Astrocyte (in vitro differentiated cells and primary cell): Measurements from ENCODE around the gene CD40LG. TPM values are rescaled to one million over a fixed set of nuclear protein-coding genes. Genes with fewer than 3 reads are reported as not detected.

Experiments used
- DNase-seq: peaks from one replicate; pipeline ENCODE4 v3.0.0-alpha.2; 2010; ENCODE audit warnings: low read depth
- FAIRE-seq: peaks from 2 replicates; lab custom pipeline; 2011; peaks lifted over from hg19 to GRCh38; lab: Jason Lieb, UNC
- H2AFZ ChIP-seq: 2 replicates; pipeline ENCODE4 v1.6.0; 2012; ENCODE audit warnings: low read depth, low read length, inconsistent platforms
- H3K27ac ChIP-seq: 2 replicates; pipeline ENCODE4 v1.5.1; 2011; ENCODE audit warnings: low read depth, low read length, inconsistent platforms
- H3K27me3 ChIP-seq: 2 replicates; pipeline ENCODE4 v1.6.0; 2011; ENCODE audit warnings: low read length, inconsistent platforms; ENCODE audit not compliant: insufficient read depth
- H3K36me3 ChIP-seq: 2 replicates; pipeline ENCODE4 v1.5.1; 2011; ENCODE audit warnings: low read length, inconsistent platforms; ENCODE audit not compliant: insufficient read depth
- H3K4me1 ChIP-seq: 2 replicates; pipeline ENCODE4 v1.5.1; 2011; ENCODE audit warnings: low read length, inconsistent platforms; ENCODE audit not compliant: insufficient read depth
- H3K4me2 ChIP-seq: 2 replicates; pipeline ENCODE4 v1.6.0; 2012; ENCODE audit warnings: low read length, inconsistent platforms
- H3K4me3 ChIP-seq: 2 replicates; pipeline ENCODE4 v1.5.1; 2011; ENCODE audit warnings: low read depth, mild to moderate bottlenecking, low read length, inconsistent platforms; ENCODE audit not compliant: insufficient read depth
- H3K79me2 ChIP-seq: 2 replicates; pipeline ENCODE4 v1.6.0; 2012; ENCODE audit warnings: mild to moderate bottlenecking, low read length, inconsistent platforms; ENCODE audit not compliant: insufficient read depth
- H3K9ac ChIP-seq: 2 replicates; pipeline ENCODE4 v1.6.0; 2012; ENCODE audit warnings: mild to moderate bottlenecking, low read length, inconsistent platforms
- H3K9me3 ChIP-seq: 2 replicates; pipeline ENCODE4 v1.5.1; 2012; ENCODE audit warnings: low read depth, mild to moderate bottlenecking, low read length, inconsistent platforms; ENCODE audit not compliant: insufficient read depth
- H4K20me1 ChIP-seq: 2 replicates; pipeline ENCODE4 v1.6.0; 2012; ENCODE audit warnings: low read length, inconsistent platforms; ENCODE audit not compliant: insufficient read depth
- H3K27ac Mint-ChIP-seq: one replicate; pipeline ENCODE4 v1.8.0; 2021; ENCODE audit warnings: mild to moderate bottlenecking, mixed read lengths; ENCODE audit not compliant: unreplicated experiment
- H3K27me3 Mint-ChIP-seq: one replicate; pipeline ENCODE4 v1.8.0; 2021; ENCODE audit warnings: low read depth, mixed read lengths; ENCODE audit not compliant: unreplicated experiment
- H3K36me3 Mint-ChIP-seq: one replicate; pipeline ENCODE4 v1.8.0; 2021; ENCODE audit warnings: low read depth, mixed read lengths; ENCODE audit not compliant: unreplicated experiment
- H3K4me1 Mint-ChIP-seq: one replicate; pipeline ENCODE4 v1.8.0; 2021; ENCODE audit warnings: low read depth, mixed read lengths; ENCODE audit not compliant: unreplicated experiment
- H3K4me3 Mint-ChIP-seq: one replicate; pipeline ENCODE4 v1.8.0; 2021; ENCODE audit warnings: mild to moderate bottlenecking, moderate library complexity, mixed read lengths; ENCODE audit not compliant: unreplicated experiment
- H3K9me3 Mint-ChIP-seq: one replicate; pipeline ENCODE4 v1.8.0; 2021; ENCODE audit warnings: mild to moderate bottlenecking, mixed read lengths; ENCODE audit not compliant: unreplicated experiment
- CTCF ChIP-seq: IDR thresholded peaks from 2 replicates; pipeline ENCODE4 v1.5.1; 2011; ENCODE audit warnings: low read depth, mild to moderate bottlenecking, inconsistent platforms, low read length, moderate library complexity; ENCODE audit not compliant: insufficient read depth
- EZH2 ChIP-seq: IDR thresholded peaks from 2 replicates; pipeline ENCODE4 v1.6.1; 2012; ENCODE audit warnings: mild to moderate bottlenecking, low read length, inconsistent platforms; ENCODE audit not compliant: insufficient read depth
- total RNA-seq: library from RNA; stranded (reverse); gene quantifications from 2 replicates; pipeline ENCODE4 v1.2.1, GENCODE V29; 2021

The CD40LG gene
- total RNA-seq, 1 donor from 2014 or later: not detected

- Mint-ChIP-seq H3K36me3 (no peaks in the 10 kb centered on the region), H3K27me3 (peaks cover 5% of the 10 kb centered on the region), H3K4me3 (no peak overlapping the region), H3K27ac (no peak overlapping the region), H3K9me3 (no peaks in the 10 kb centered on the region), H3K4me1 (no peaks in the 10 kb centered on the region)
- Histone ChIP-seq H4K20me1 (no peaks in the 10 kb centered on the region), H3K79me2 (no peaks in the 10 kb centered on the region), H3K27me3 (no peaks in the 10 kb centered on the region), H3K4me1 (no peaks in the 10 kb centered on the region), H2AFZ (no peak overlapping the region), H3K4me2 (no peak overlapping the region), H3K9ac (no peak overlapping the region), H3K9me3 (no peaks in the 10 kb centered on the region), H3K27ac (no peak overlapping the region), H3K4me3 (no peak overlapping the region), H3K36me3 (no peaks in the 10 kb centered on the region)
- DNase-seq: no peak
- no peak for FAIRE-seq
- no peak for TF ChIP-seq CTCF
- TF ChIP-seq EZH2: no peak
These were observed 40.7 kb upstream of the CD40LG start for GRCh38 chrX:136607236-136607635.

- H3K9ac ChIP-seq: no peak overlapping the region
- no peaks in the 10 kb centered on the region for H3K4me1 ChIP-seq
- H3K79me2 ChIP-seq: no peaks in the 10 kb centered on the region
- TF ChIP-seq CTCF (no peak), EZH2 (no peak)
- Mint-ChIP-seq H3K36me3 (no peaks in the 10 kb centered on the region), H3K27me3 (peaks cover 5% of the 10 kb centered on the region), H3K9me3 (no peaks in the 10 kb centered on the region), H3K4me1 (no peaks in the 10 kb centered on the region), H3K27ac (no peak overlapping the region), H3K4me3 (no peak overlapping the region)
- DNase-seq (no peak), FAIRE-seq (no peak)
- no peaks in the 10 kb centered on the region for H4K20me1 ChIP-seq
- H3K27ac ChIP-seq: no peak overlapping the region
- H3K27me3 ChIP-seq: no peaks in the 10 kb centered on the region
- H3K9me3 ChIP-seq: no peaks in the 10 kb centered on the region
- H3K4me2 ChIP-seq: no peak overlapping the region
- no peak overlapping the region for H3K4me3 ChIP-seq
- H3K36me3 ChIP-seq: no peaks in the 10 kb centered on the region
- H2AFZ ChIP-seq: no peak overlapping the region
These were observed 39.5 kb upstream of the CD40LG start for GRCh38 chrX:136608295-136608933.

- peaks cover 2% of the 10 kb centered on the region for H3K4me1 Mint-ChIP-seq
- no peak overlapping the region for H2AFZ ChIP-seq
- no peaks in the 10 kb centered on the region for H4K20me1 ChIP-seq
- no peaks in the 10 kb centered on the region for H3K9me3 Mint-ChIP-seq
- H3K4me1 ChIP-seq: no peaks in the 10 kb centered on the region
- H3K36me3 ChIP-seq: no peaks in the 10 kb centered on the region
- no peak overlapping the region for H3K9ac ChIP-seq
- DNase-seq (no peak), FAIRE-seq (peak; percentile 20)
- H3K36me3 Mint-ChIP-seq: no peaks in the 10 kb centered on the region
- H3K27ac Mint-ChIP-seq: no peak overlapping the region
- TF ChIP-seq CTCF: no peak
- TF ChIP-seq EZH2: no peak
- no peaks in the 10 kb centered on the region for H3K79me2 ChIP-seq
- no peak overlapping the region for H3K4me3 Mint-ChIP-seq
- H3K27me3 ChIP-seq: no peaks in the 10 kb centered on the region
- H3K27me3 Mint-ChIP-seq: no peaks in the 10 kb centered on the region
- no peak overlapping the region for H3K4me2 ChIP-seq
- no peak overlapping the region for H3K27ac ChIP-seq
- no peak overlapping the region for H3K4me3 ChIP-seq
- H3K9me3 ChIP-seq: no peaks in the 10 kb centered on the region
These were observed 30.8 kb upstream of the CD40LG start for GRCh38 chrX:136616987-136617685.
